Esophagus squamous epithelium (tissue), 5 donors: Measurements from ENCODE around the gene SERPINB11. TPM values are rescaled to one million over a fixed set of nuclear protein-coding genes. Genes with fewer than 3 reads are reported as not detected.

Source experiments
- DNase-seq: peaks from one replicate; lab custom pipeline; 2025; lab: John Stamatoyannopoulos, UW
- H3K27ac ChIP-seq, 4 donors: fragments of 200-600 bp; sonication (generic); one replicate each; pipeline ENCODE4 v1.5.1; 2016 to 2019; ENCODE audit warnings: mild to moderate bottlenecking in 1 of 4
- H3K27me3 ChIP-seq, 4 donors: fragments of 200-600 bp; sonication (generic); 1 replicate in 3 of 4; 2 replicates in 1 of 4; pipeline versions ENCODE4 v1.5.1 to v1.6.0; 2017 to 2021; ENCODE audit warnings: antibody characterized with exemption in 1 of 4
- H3K36me3 ChIP-seq, 3 donors: fragments of 200-600 bp; sonication (generic); one replicate each; pipeline ENCODE4 v1.5.1; 2016 to 2019
- H3K4me1 ChIP-seq, 3 donors: fragments of 200-600 bp; sonication (generic); one replicate each; pipeline ENCODE4 v1.5.1; 2017 to 2019
- H3K4me3 ChIP-seq, 4 donors: fragments of 200-600 bp; sonication (generic); 1 replicate in 3 of 4; 2 replicates in 1 of 4; pipeline ENCODE4 v1.5.1; 2016 to 2019; ENCODE audit warnings: mild to moderate bottlenecking in 2 of 4, moderate library complexity in 1 of 4
- H3K9me3 ChIP-seq, 3 donors: fragments of 200-600 bp; sonication (generic); one replicate each; pipeline ENCODE4 v1.5.1; 2016 to 2019
- CTCF ChIP-seq, 6 experiments: fragments of 450-650 bp in 4 of 6; fragments of 200-600 bp in 2 of 6; sonication (generic) in 2 of 6; IDR thresholded peaks; one replicate each; pipeline ENCODE4 v1.5.1; 2016 to 2019; ENCODE audit warnings: antibody characterized with exemption in 6 of 6, mild to moderate bottlenecking in 4 of 6, moderate library complexity in 4 of 6
- POLR2A ChIP-seq, 4 donors: fragments of 450-650 bp; IDR thresholded peaks; one replicate each; pipeline ENCODE4 v1.6.1; 2017; ENCODE audit warnings: antibody characterized with exemption in 4 of 4, mild to moderate bottlenecking in 4 of 4, moderate library complexity in 3 of 4
- WGBS, 2 donors: methylation state at CpG; one replicate each; pipeline ENCODE4 v1.1.5; 2018; 5-methylcytosine and 5-hydroxymethylcytosine counted together
- intact Hi-C: fragments of 100-400 bp; cut with DNase I; formaldehyde crosslinking; loops from one replicate; pipeline ENCODE4 v1.15.0; 2022
- total RNA-seq, 4 donors: library from RNA; depleted of rRNA; stranded (reverse); fragments of >200 nt; gene quantifications; one replicate each; pipeline ENCODE4 v1.1.0, GENCODE V29; 2016
- donor health status: DM: yes; HTN: yes; CAD: no.

SERPINB11 gene
- total RNA-seq, 4 donors from 2014 or later: 2.1 to 85.9 (median 13.7) TPM

- WGBS, 2 donors: 8 to 88% methylated on average over 2 to 3 of the region's 3 CpGs
- H3K27me3 ChIP-seq: no peaks in the 10 kb centered on the region
- no peak overlapping the region for H3K27ac ChIP-seq
- H3K9me3 ChIP-seq: no peaks in the 10 kb centered on the region
- peaks cover 0 to 15% (median 0%) of the 10 kb centered on the region in 3 donors for H3K4me1 ChIP-seq
- DNase-seq: no peak
- peaks cover 0 to 20% (median 0%) of the 10 kb centered on the region in 3 donors for H3K36me3 ChIP-seq
- TF ChIP-seq POLR2A (IDR thresholded peaks at IDR 0.05): no peak
- TF ChIP-seq CTCF (IDR thresholded peaks at IDR 0.05): no peak
- intact Hi-C loops: no loop called here
- H3K4me3 ChIP-seq: no peak overlapping the region
These were observed 23.1 kb downstream of the SERPINB11 start for GRCh38 chr18:63725682-63726480.

- Histone ChIP-seq H3K27ac (peak overlapping the region; percentile 53 to 82 (median 76)), H3K36me3 (no peaks in the 10 kb centered on the region), H3K4me3 (no peak overlapping the region), H3K27me3 (no peaks in the 10 kb centered on the region), H3K4me1 (peaks cover 0 to 39% (median 2%) of the 10 kb centered on the region in 3 donors), H3K9me3 (no peaks in the 10 kb centered on the region)
- intact Hi-C loops: no loop called here
- whole genome bisulfite sequencing, 2 donors: 21 to 47% methylated on average over 5 of the region's 5 CpGs
- TF ChIP-seq CTCF (IDR thresholded peaks at IDR 0.05): no peak
- DNase-seq: no peak
These were observed 28.0 kb downstream of the SERPINB11 start for GRCh38 chr18:63730773-63731172.

- no peaks in the 10 kb centered on the region for H3K9me3 ChIP-seq
- DNase-seq: no peak
- H3K4me3 ChIP-seq: no peak overlapping the region
- H3K36me3 ChIP-seq: no peaks in the 10 kb centered on the region
- H3K27ac ChIP-seq: peak overlapping the region; percentile 53 to 82 (median 76)
- TF ChIP-seq POLR2A (IDR thresholded peaks at IDR 0.05): no peak
- TF ChIP-seq CTCF (IDR thresholded peaks at IDR 0.05): no peak
- intact Hi-C loops: no loop called here
- no peaks in the 10 kb centered on the region for H3K27me3 ChIP-seq
- peaks cover 0 to 40% (median 2%) of the 10 kb centered on the region in 3 donors for H3K4me1 ChIP-seq
- WGBS, 2 donors: 40 to 67% methylated on average over 1 to 3 of the region's 3 CpGs
These were observed 28.5 kb downstream of the SERPINB11 start for GRCh38 chr18:63731215-63731614.

- Histone ChIP-seq H3K4me3 (no peak overlapping the region), H3K4me1 (peaks cover 0 to 36% (median 2%) of the 10 kb centered on the region in 3 donors), H3K27me3 (no peaks in the 10 kb centered on the region), H3K27ac (peak overlapping the region in 3 of 4 donors; percentile 75 to 83 (median 78)), H3K36me3 (no peaks in the 10 kb centered on the region), H3K9me3 (no peaks in the 10 kb centered on the region)
- DNase-seq: no peak
- intact Hi-C loops: no loop called here
- TF ChIP-seq POLR2A (IDR thresholded peaks at IDR 0.05) (no peak), CTCF (IDR thresholded peaks at IDR 0.05) (no peak)
These were observed 34.1 kb downstream of the SERPINB11 start for GRCh38 chr18:63736876-63737275.

- Histone ChIP-seq H3K9me3 (no peaks in the 10 kb centered on the region), H3K36me3 (no peaks in the 10 kb centered on the region), H3K27me3 (no peaks in the 10 kb centered on the region), H3K4me3 (no peak overlapping the region), H3K27ac (no peak overlapping the region), H3K4me1 (peaks cover 0 to 15% (median 0%) of the 10 kb centered on the region in 3 donors)
- TF ChIP-seq POLR2A (IDR thresholded peaks at IDR 0.05): no peak
- TF ChIP-seq CTCF (IDR thresholded peaks at IDR 0.05): peak in 4 of 6 experiments; percentile 46 to 82 (median 56)
- 29 to 30% methylated on average over 4 of the region's 4 CpGs for WGBS, 2 donors
- DNase-seq: no peak
- intact Hi-C loops: loop anchor here (5.0 to 10.0 kb wide), 2 partner anchors 101 to 227 kb away; no protein-coding TSS in a partner anchor
These were observed 39.0 kb downstream of the SERPINB11 start for GRCh38 chr18:63741769-63742168.
